GM19397 (cell line): ENCODE results near the gene LCTL.
"Not testable (repeated sequence)": the region's sequence is repeated elsewhere in the genome, so short reads cannot be mapped to it uniquely, and the experiment has no call there.

Experiments
- ATAC-seq: cut with Tn5 transposase; IDR thresholded peaks from one replicate; pipeline ENCODE4 v1.9.1; 2021; ENCODE audit warnings: mild to moderate bottlenecking, moderate library complexity; ENCODE audit not compliant: unreplicated experiment

The LCTL gene

DNA sequence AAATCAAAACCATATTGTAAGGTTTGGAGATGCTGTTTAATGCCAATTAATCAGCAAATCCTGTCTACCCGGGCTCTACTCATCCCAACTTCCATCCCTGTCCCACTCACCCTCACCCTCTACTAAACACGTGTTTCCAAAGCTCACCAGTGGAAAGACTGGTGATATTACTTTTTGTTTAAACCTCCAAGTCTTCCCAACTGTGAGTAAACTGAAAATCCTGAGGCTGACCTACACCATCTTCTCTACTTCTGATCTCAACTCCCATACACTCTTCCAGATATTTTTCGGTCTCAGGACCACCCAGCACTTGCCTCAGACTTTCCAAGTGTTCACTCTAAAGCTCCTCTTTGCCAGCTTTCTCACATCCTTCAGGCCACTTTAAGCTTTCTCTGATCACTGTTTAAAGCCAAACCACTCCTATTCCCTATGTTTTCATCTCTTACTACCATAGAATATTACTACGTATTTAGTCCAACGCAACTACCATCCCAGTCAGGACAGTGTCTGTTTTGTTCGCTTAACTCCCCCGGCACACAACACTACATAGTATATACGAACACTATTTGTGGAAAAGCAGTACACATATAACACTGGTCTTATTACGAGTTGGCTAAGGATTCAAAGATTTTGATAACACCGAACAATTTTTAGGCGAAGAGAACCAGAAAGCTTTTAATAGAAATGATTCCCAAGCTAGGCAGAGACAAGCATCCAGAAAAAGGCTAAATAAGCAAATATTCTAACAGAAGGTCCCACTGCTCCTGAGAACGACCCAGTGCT, 61.8 kb downstream of the LCTL start:
- no peak for ATAC-seq

DNA sequence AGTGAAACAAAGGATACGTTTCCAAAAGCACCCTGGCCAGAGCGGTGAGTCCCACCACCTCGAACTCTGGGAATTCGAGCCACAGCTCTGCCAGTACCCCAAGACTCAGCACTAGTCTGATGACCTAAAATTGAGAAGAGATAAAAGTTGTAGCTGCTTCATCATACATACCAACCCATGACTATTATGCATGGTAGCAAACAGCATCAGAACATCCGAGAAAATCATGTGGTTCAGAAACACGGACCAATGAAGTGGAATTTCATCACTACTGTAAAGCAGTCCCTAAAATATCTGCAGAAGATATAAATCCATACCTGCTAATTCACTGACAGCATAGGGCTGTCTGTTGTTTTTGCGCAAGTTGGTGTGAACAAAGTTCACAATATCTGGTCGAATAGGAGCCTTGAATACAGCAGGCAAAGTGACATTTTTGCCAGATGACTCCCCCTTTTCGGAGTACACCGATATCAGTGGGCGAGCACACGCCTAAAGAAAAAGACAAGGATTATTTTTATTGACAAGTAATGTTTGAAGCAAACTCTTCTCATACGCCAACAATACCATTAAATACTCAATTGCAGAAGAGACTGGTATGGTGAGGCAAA, 62.7 kb downstream of the LCTL start:
- ATAC-seq = not testable (repeated sequence)

DNA sequence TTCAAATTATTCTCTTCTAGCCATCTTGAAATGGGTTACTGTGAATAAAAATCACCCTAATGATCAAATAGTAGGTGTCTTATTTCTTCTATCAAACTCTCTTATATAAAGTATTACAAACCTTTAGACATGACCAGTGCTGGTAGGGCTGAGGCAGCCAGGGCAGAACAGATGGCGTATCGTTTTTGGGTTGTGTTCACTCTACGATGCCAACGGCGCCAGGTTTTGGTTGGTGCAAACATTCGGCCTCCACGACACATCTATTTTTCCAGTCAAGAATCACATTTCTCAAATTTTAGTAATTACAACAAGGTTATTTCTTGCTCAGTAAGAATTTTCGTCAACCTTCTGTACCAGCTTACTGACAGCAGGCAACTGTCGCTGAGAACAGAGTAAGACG, 63.3 kb downstream of the LCTL start:
- ATAC-seq = no peak

DNA sequence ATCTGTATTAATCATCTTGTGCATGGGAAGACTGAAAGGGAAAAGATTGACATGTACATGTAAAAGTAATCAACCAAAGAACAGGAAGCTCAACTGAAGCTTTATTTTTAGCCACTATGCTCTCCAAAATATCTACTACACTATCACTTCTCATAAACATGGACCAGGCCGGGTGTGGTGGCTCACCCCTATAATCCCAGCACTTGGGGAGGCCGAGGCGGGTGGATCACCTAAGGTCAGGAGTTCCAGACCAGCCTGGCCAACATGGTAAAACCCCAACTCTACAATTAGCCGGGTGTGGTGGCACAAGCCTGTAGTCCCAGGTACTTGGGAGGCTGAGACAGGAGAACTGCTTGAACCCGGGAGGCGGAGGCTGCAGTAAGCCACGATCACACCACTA, 65.5 kb downstream of the LCTL start:
- not testable (repeated sequence) for ATAC-seq

DNA sequence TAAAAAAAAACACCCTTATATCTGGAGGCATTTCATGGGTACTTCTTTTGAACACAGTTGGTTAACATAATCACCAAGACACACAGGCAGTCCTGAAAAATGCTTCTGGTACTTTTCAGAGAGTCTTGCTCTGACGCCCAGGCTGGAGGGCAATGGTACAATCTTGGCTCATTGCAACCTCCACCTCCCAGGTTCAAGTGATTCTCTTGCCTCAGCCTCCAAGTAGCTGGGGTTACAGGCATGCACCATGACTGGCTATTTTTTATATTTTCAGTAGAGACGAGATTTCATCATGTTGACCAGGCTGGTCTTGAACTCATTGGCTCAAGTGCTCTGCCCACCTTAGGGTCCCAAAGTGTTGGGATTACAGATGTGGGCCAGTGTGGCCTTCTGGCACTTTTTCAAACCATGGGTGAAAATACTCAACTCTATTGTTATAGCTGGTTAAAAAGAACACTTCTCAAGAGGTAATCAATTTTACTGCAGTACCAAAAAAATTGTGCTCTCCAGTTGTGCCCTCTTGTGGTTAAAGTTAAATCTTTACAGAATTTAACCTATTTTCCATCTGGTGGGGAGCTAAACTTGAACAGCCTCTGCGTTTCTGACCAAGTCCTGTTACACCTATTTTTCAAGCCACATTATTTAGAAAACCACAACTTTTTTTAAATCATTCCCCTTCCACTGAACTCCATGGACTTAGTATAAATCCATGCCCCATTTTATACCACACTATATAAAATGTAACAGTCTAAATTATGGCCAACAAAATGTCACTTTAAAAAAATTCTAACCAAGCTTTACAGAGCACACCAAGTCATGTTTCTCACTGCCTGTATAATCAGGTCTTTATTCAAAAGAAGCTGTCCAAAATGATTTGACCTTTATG, 67.1 kb downstream of the LCTL start:
- ATAC-seq = no peak
